Adrenal gland (tissue), 12 donors: Measurements from ENCODE around the gene USP40. TPM values are rescaled to one million over a fixed set of nuclear protein-coding genes. Genes with fewer than 3 reads are reported as not detected.
A peak's percentile ranks its signal among the peaks of the same experiment; 100 is the strongest.

Experiments
- DNase-seq, 7 donors: peaks; one replicate each; pipeline ENCODE4 v3.0.0-alpha.2; 2019 to 2020
- H3K27ac ChIP-seq, 5 donors: fragments of 200-600 bp; sonication (generic) in 4 of 5; 1 replicate in 3 of 5; 2 replicates in 2 of 5; pipeline versions ENCODE4 v1.5.1 to v1.8.0; 2016 to 2020; ENCODE audit warnings: mild to moderate bottlenecking in 1 of 5
- H3K27me3 ChIP-seq: fragments of 200-600 bp; 2 replicates; pipeline ENCODE4 v1.8.0; 2021
- H3K36me3 ChIP-seq, 2 donors: fragments of 200-600 bp; replicated peaks in 1 of 2; 1 replicate in 1 of 2; 2 replicates in 1 of 2; pipeline versions ENCODE4 v1.5.1 to v1.8.0; 2018 to 2022
- H3K4me1 ChIP-seq, 2 donors: fragments of 200-600 bp; replicated peaks in 1 of 2; 1 replicate in 1 of 2; 2 replicates in 1 of 2; pipeline versions ENCODE4 v1.5.1 to v1.8.0; 2018 to 2021
- H3K4me3 ChIP-seq, 4 donors: fragments of 200-600 bp; sonication (generic) in 3 of 4; one replicate each; pipeline ENCODE4 v1.5.1; 2016 to 2018
- H3K9me3 ChIP-seq, 3 donors: fragments of 200-600 bp; sonication (generic) in 1 of 3; replicated peaks in 1 of 3; 1 replicate in 2 of 3; 2 replicates in 1 of 3; pipeline versions ENCODE4 v1.5.1 to v1.8.0; 2016 to 2021
- CTCF ChIP-seq, 6 experiments: fragments of 450-650 bp in 4 of 6; fragments of 200-600 bp in 2 of 6; sonication (generic) in 1 of 6; IDR thresholded peaks; 1 replicate in 5 of 6; 2 replicates in 1 of 6; pipeline versions ENCODE4 v1.5.1 to v1.8.0; 2016 to 2021; ENCODE audit warnings: antibody characterized with exemption in 6 of 6, mild to moderate bottlenecking in 2 of 6, moderate library complexity in 1 of 6
- POLR2A ChIP-seq, 2 donors: fragments of 450-650 bp; IDR thresholded peaks; one replicate each; pipeline ENCODE4 v1.6.1; 2017; ENCODE audit warnings: antibody characterized with exemption in 2 of 2, mild to moderate bottlenecking in 2 of 2, moderate library complexity in 1 of 2
- WGBS, 4 donors: extraction: QIAGEN DNeasy Blood & Tissue Kit in 2 of 4; methylation state at CpG; one replicate each; pipeline versions ENCODE4 v1.1.5 to v1.1.7; 2013 to 2017; 5-methylcytosine and 5-hydroxymethylcytosine counted together
- intact Hi-C, 2 donors: fragments of 100-400 bp; cut with DNase I; formaldehyde crosslinking; loops; one replicate each; pipeline versions ENCODE4 v1.14.1 to v1.15.0; 2022 to 2023
- polyA plus RNA-seq, 3 donors: library from polyadenylated mRNA; stranded (reverse); fragments of 200-250 nt in 2 of 3; fragments of 350-450 nt in 1 of 3; fragmentation: Illumina TruSeq in 1 of 3; extraction: RNeasy Lipid Tissue Mini Kit (QIAGEN cat#74804) in 1 of 3; gene quantifications; one replicate each; pipeline ENCODE4 v1.2.3, GENCODE V29; 2013 to 2014
- total RNA-seq, 9 donors: library from RNA; depleted of rRNA in 4 of 9; stranded (reverse); fragments of >200 nt in 4 of 9; fragments of 120-200 nt in 1 of 9; fragmentation: NEBNext Ultra II Directional in 1 of 9; extraction: Animal tissue kit (Norgen Biotek cat#: 25700) in 1 of 9; gene quantifications; one replicate each; pipeline versions ENCODE4 v1.1.0 to v1.2.4, GENCODE V29; 2013 to 2023
- donor health status: healthy with polysubstance abuse.
- donor health status: Bipolar disorder and iron deficiency.
- donor health status: DM: yes; HTN: yes; CAD: no.
- donor health status: DM: no; HTN: no; CAD: no.
- donor health status: DM: no; HTN: no; CAD: no.
- donor health status: DM: yes; HTN: yes; CAD: no.

Gene USP40
- total and polyA plus RNA-seq, 12 donors: 25.1 to 98.7 (median 46.3) TPM

- intact Hi-C loops: no loop called here
- TF ChIP-seq POLR2A (IDR thresholded peaks at IDR 0.05) (no peak), CTCF (IDR thresholded peaks at IDR 0.05) (no peak)
- no peak overlapping the region for H3K4me3 ChIP-seq
- H3K27me3 ChIP-seq: no peaks in the 10 kb centered on the region
- DNase-seq: peak; percentile 36 to 90 (median 79)
- H3K4me1 ChIP-seq: peaks cover 0 to 3% of the 10 kb centered on the region in 2 donors
- 41 to 60% (median 44%) methylated on average over 5 of the region's 5 CpGs for WGBS, 4 donors
- peak overlapping the region in 2 of 5 donors; percentile 11 to 65 for H3K27ac ChIP-seq
- H3K9me3 ChIP-seq: no peaks in the 10 kb centered on the region
- H3K36me3 ChIP-seq: peaks cover 0 to 9% of the 10 kb centered on the region in 2 donors
Observed at GRCh38 chr2:233542507-233542906, 24.1 kb downstream of the USP40 start.

GRCh38 chr2:233538741-233539140, 27.8 kb downstream of the USP40 start:
- peaks cover 0 to 5% of the 10 kb centered on the region in 2 donors for H3K36me3 ChIP-seq
- WGBS, 4 donors: 92 to 94% (median 92%) methylated on average over 5 of the region's 5 CpGs
- no peak for DNase-seq
- H3K27ac ChIP-seq: no peak overlapping the region
- TF ChIP-seq CTCF (IDR thresholded peaks at IDR 0.05) (no peak), POLR2A (IDR thresholded peaks at IDR 0.05) (no peak)
- H3K9me3 ChIP-seq: no peaks in the 10 kb centered on the region
- no peak overlapping the region for H3K4me3 ChIP-seq
- no peaks in the 10 kb centered on the region for H3K27me3 ChIP-seq
- intact Hi-C loops: no loop called here
- peaks cover 0 to 3% of the 10 kb centered on the region in 2 donors for H3K4me1 ChIP-seq

- no peaks in the 10 kb centered on the region for H3K4me1 ChIP-seq
- H3K9me3 ChIP-seq: no peaks in the 10 kb centered on the region
- peaks cover 0 to 6% of the 10 kb centered on the region in 2 donors for H3K36me3 ChIP-seq
- intact Hi-C loops: no loop called here
- TF ChIP-seq CTCF (IDR thresholded peaks at IDR 0.05) (no peak), POLR2A (IDR thresholded peaks at IDR 0.05) (no peak)
- H3K27ac ChIP-seq: no peak overlapping the region
- no peak for DNase-seq
- no peaks in the 10 kb centered on the region for H3K27me3 ChIP-seq
- H3K4me3 ChIP-seq: no peak overlapping the region
Observed at GRCh38 chr2:233535271-233535670, 31.3 kb downstream of the USP40 start.

GRCh38 chr2:233532971-233533370, 33.6 kb downstream of the USP40 start:
- Histone ChIP-seq H3K36me3 (peaks cover 0 to 21% of the 10 kb centered on the region in 2 donors), H3K4me1 (no peaks in the 10 kb centered on the region), H3K4me3 (no peak overlapping the region), H3K27me3 (no peaks in the 10 kb centered on the region), H3K9me3 (no peaks in the 10 kb centered on the region), H3K27ac (no peak overlapping the region)
- DNase-seq: no peak
- WGBS, 4 donors: 96 to 100% (median 99%) methylated on average over 1 of the region's 1 CpG
- intact Hi-C loops: no loop called here
- TF ChIP-seq CTCF (IDR thresholded peaks at IDR 0.05): no peak
- no peak for TF ChIP-seq POLR2A (IDR thresholded peaks at IDR 0.05)
